HEK293 (cell line): ENCODE data around the gene MEAF6.

Source experiments
- CTCF ChIA-PET: fragments of 350-600 bp; formaldehyde crosslinking; extraction: SDS; loops from one replicate; lab custom pipeline; 2021; ENCODE audit warnings: antibody characterized with exemption; lab: Yijun Ruan, JAX
- POLR2A ChIA-PET: fragments of 300-600 bp; formaldehyde crosslinking; extraction: SDS; loops from one replicate; lab custom pipeline; 2020; ENCODE audit warnings: antibody characterized with exemption, inconsistent platforms; lab: Yijun Ruan, JAX
- H3K27ac ChIP-seq: fragments of 200-500 bp; sonication (Bioruptor generic); 2 replicates; pipeline ENCODE4 v1.5.1; 2014; ENCODE audit warnings: low read depth, low read length, control low read depth, inconsistent platforms; ENCODE audit errors: extremely low read depth
- H3K36me3 ChIP-seq, 2 experiments: fragments of 200-500 bp in 1 of 2; sonication (Bioruptor generic) in 1 of 2; 1 replicate in 1 of 2; 2 replicates in 1 of 2; pipeline ENCODE4 v1.5.1; 2014 to 2017; ENCODE audit warnings: inconsistent platforms in 2 of 2, low read length in 2 of 2; ENCODE audit not compliant: control insufficient read depth in 2 of 2, insufficient read depth in 1 of 2
- H3K4me1 ChIP-seq: fragments of 200-500 bp; sonication (Bioruptor generic); 2 replicates; pipeline ENCODE4 v1.5.1; 2014; ENCODE audit warnings: mild to moderate bottlenecking, low read length, inconsistent platforms; ENCODE audit not compliant: control insufficient read depth, insufficient read depth
- H3K4me3 ChIP-seq: 2 replicates; pipeline ENCODE4 v1.5.1; 2011; ENCODE audit warnings: low read depth, mild to moderate bottlenecking, control low read depth, low read length, moderate library complexity
- H3K9me3 ChIP-seq: fragments of 200-500 bp; sonication (Bioruptor generic); 2 replicates; pipeline ENCODE4 v1.5.1; 2014; ENCODE audit warnings: low read depth, low read length, inconsistent platforms; ENCODE audit not compliant: control insufficient read depth, insufficient read depth
- RBAK ChIP-seq: fragments of 450-650 bp; formaldehyde crosslinking; IDR thresholded peaks from 2 replicates; pipeline ENCODE4 v1.5.1; 2016; ENCODE audit warnings: missing biosample characterization, missing genetic modification characterization
- SCRT1 ChIP-seq: fragments of 450-650 bp; formaldehyde crosslinking; IDR thresholded peaks from 2 replicates; pipeline ENCODE4 v1.5.1; 2016; ENCODE audit warnings: missing biosample characterization, missing genetic modification characterization, borderline replicate concordance
- ZBTB8A ChIP-seq: fragments of 450-650 bp; formaldehyde crosslinking; IDR thresholded peaks from 2 replicates; pipeline ENCODE4 v1.5.1; 2016; ENCODE audit warnings: missing biosample characterization, missing genetic modification characterization
- ZNF16 ChIP-seq: fragments of 450-650 bp; formaldehyde crosslinking; IDR thresholded peaks from 2 replicates; pipeline ENCODE4 v1.5.1; 2016; ENCODE audit warnings: low read depth, missing biosample characterization, missing genetic modification characterization
- ZNF449 ChIP-seq: fragments of 450-650 bp; formaldehyde crosslinking; IDR thresholded peaks from 2 replicates; pipeline ENCODE4 v1.5.1; 2017; ENCODE audit warnings: missing biosample characterization, mild to moderate bottlenecking, missing genetic modification characterization, moderate library complexity
- ZNF521 ChIP-seq: fragments of 450-650 bp; formaldehyde crosslinking; IDR thresholded peaks from 2 replicates; pipeline ENCODE4 v1.5.1; 2017; ENCODE audit warnings: missing biosample characterization, mild to moderate bottlenecking, missing genetic modification characterization
- ZNF544 ChIP-seq: fragments of 450-650 bp; formaldehyde crosslinking; IDR thresholded peaks from 2 replicates; pipeline ENCODE4 v1.5.0; 2017; ENCODE audit warnings: missing biosample characterization, missing genetic modification characterization
- ZNF549 ChIP-seq: fragments of 450-650 bp; IDR thresholded peaks from 2 replicates; pipeline ENCODE4 v1.5.1; 2018; ENCODE audit warnings: missing biosample characterization, missing genetic modification characterization, mild to moderate bottlenecking, inconsistent platforms, moderate library complexity
- ZNF76 ChIP-seq: fragments of 450-650 bp; formaldehyde crosslinking; IDR thresholded peaks from 2 replicates; pipeline ENCODE4; 2016; ENCODE audit warnings: low read depth, missing biosample characterization, missing genetic modification characterization, borderline replicate concordance
- ZNF776 ChIP-seq: fragments of 450-650 bp; formaldehyde crosslinking; IDR thresholded peaks from 2 replicates; pipeline ENCODE4 v1.5.0; 2017; ENCODE audit warnings: missing biosample characterization, missing genetic modification characterization, borderline replicate concordance
- TF ChIP-seq, protein P1 (sequence below): IDR thresholded peaks from 2 replicates; pipeline ENCODE4 v1.6.1; 2011; ENCODE audit warnings: mild to moderate bottlenecking, low read depth, low read length, borderline replicate concordance
- TF ChIP-seq, protein P2 (sequence below): fragments of 450-650 bp; formaldehyde crosslinking; IDR thresholded peaks from 2 replicates; pipeline ENCODE4 v1.5.1; 2016; ENCODE audit warnings: missing biosample characterization, missing genetic modification characterization
- TF ChIP-seq, protein P3 (sequence below): fragments of 450-650 bp; formaldehyde crosslinking; IDR thresholded peaks from 2 replicates; pipeline ENCODE4 v1.5.1; 2016; ENCODE audit warnings: missing biosample characterization, missing genetic modification characterization, low read depth
- TF ChIP-seq, protein P4 (sequence below): fragments of 450-650 bp; formaldehyde crosslinking; IDR thresholded peaks from 2 replicates; pipeline ENCODE4 v1.5.1; 2016; ENCODE audit warnings: missing biosample characterization, missing genetic modification characterization
- TF ChIP-seq, protein P5 (sequence below): fragments of 450-650 bp; formaldehyde crosslinking; IDR thresholded peaks from 2 replicates; pipeline ENCODE4 v1.5.1; 2016; ENCODE audit warnings: missing biosample characterization, missing genetic modification characterization, borderline replicate concordance

The MEAF6 gene

DNA sequence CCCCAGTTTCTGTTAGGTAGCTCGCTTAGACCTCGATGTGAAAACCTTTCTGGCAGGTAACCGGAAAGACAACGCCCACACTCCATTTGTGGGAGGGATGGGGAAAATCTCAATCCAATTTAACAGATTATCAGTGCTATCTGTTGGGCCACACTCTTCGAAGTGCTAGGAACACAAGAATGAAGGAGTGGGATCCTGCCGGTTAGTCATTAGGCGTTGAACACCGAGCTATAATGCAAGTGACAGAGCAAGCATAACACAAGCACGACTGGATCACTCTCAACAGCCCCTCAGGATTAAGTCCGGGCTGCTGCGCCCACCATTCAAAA is 39.0 kb upstream of the MEAF6 start:
- CTCF ChIA-PET = no interaction called here
- H3K36me3 ChIP-seq = peaks cover 15 to 39% of the 10 kb centered on the region in 2 experiments; a peak in 2 of 3 replicates
- no peak overlapping the region; the same call in 1 of the 2 replicates for H3K27ac ChIP-seq
- POLR2A ChIA-PET = interaction anchor here (1.0 to 2.0 kb wide), 6 partner anchors 11 to 137 kb away, joined by 3 to 11 read pairs (median 6); partner anchors contain the start of genes GNL2, MEAF6 and ZC3H12A
- peaks cover 4% of the 10 kb centered on the region; the same call in 1 of the 2 replicates for H3K4me1 ChIP-seq
- peak overlapping the region; percentile 99 for H3K4me3 ChIP-seq
- H3K9me3 ChIP-seq = no peaks in the 10 kb centered on the region
- TF ChIP-seq, protein P1, sequence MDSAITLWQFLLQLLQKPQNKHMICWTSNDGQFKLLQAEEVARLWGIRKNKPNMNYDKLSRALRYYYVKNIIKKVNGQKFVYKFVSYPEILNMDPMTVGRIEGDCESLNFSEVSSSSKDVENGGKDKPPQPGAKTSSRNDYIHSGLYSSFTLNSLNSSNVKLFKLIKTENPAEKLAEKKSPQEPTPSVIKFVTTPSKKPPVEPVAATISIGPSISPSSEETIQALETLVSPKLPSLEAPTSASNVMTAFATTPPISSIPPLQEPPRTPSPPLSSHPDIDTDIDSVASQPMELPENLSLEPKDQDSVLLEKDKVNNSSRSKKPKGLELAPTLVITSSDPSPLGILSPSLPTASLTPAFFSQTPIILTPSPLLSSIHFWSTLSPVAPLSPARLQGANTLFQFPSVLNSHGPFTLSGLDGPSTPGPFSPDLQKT = no peak
- TF ChIP-seq, all 188 proteins: peak for 0

DNA sequence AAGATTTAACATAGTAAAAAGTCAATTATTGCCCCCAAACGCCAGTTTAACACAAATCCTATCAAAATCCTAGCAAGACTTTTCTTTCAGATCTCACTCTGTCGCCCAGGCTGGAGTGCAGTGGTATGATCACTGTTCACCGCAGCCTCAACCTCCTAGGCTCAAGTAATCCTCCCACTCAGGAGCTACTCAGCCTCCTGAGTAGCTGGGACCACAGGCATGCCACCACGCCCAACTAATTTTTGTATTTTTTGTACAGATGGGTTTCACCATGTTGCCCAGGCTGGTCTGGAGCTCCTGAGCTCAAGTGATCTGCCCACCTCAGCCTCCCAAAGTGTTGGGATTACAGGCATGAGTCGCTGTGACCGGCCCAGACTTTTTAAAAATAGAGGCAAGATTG is 34.8 kb upstream of the MEAF6 start:
- ChIA-PET POLR2A (interaction anchor here (0.7 to 1.5 kb wide), 2 partner anchors 34 to 1207 kb away, joined by 4 read pairs; no protein-coding TSS in a partner anchor), CTCF (interaction anchor here (1.0 kb wide), 1 partner anchor 13 kb away, joined by 3 read pairs; no protein-coding TSS in a partner anchor)
- TF ChIP-seq ZNF521 (tag by site-specific recombination) = no peak
- TF ChIP-seq SCRT1 (tag by site-specific recombination) = no peak
- TF ChIP-seq, protein P2, sequence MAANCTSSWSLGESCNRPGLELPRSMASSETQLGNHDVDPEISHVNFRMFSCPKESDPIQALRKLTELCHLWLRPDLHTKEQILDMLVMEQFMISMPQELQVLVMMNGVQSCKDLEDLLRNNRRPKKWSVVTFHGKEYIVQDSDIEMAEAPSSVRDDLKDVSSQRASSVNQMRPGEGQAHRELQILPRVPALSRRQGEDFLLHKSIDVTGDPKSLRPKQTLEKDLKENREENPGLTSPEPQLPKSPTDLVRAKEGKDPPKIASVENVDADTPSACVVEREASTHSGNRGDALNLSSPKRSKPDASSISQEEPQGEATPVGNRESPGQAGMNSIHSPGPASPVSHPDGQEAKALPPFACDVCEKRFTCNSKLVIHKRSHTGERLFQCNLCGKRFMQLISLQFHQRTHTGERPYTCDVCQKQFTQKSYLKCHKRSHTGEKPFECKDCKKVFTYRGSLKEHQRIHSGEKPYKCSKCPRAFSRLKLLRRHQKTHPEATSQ = no peak
- TF ChIP-seq ZBTB8A (tag by site-specific recombination) = no peak
- TF ChIP-seq, protein P3, sequence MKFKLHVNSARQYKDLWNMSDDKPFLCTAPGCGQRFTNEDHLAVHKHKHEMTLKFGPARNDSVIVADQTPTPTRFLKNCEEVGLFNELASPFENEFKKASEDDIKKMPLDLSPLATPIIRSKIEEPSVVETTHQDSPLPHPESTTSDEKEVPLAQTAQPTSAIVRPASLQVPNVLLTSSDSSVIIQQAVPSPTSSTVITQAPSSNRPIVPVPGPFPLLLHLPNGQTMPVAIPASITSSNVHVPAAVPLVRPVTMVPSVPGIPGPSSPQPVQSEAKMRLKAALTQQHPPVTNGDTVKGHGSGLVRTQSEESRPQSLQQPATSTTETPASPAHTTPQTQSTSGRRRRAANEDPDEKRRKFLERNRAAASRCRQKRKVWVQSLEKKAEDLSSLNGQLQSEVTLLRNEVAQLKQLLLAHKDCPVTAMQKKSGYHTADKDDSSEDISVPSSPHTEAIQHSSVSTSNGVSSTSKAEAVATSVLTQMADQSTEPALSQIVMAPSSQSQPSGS (tag by site-specific recombination) = no peak
- no peak for TF ChIP-seq ZNF76
- no peak for TF ChIP-seq RBAK (tag by site-specific recombination)
- TF ChIP-seq ZNF549 (tag by site-specific recombination) = no peak
- TF ChIP-seq, protein P4, sequence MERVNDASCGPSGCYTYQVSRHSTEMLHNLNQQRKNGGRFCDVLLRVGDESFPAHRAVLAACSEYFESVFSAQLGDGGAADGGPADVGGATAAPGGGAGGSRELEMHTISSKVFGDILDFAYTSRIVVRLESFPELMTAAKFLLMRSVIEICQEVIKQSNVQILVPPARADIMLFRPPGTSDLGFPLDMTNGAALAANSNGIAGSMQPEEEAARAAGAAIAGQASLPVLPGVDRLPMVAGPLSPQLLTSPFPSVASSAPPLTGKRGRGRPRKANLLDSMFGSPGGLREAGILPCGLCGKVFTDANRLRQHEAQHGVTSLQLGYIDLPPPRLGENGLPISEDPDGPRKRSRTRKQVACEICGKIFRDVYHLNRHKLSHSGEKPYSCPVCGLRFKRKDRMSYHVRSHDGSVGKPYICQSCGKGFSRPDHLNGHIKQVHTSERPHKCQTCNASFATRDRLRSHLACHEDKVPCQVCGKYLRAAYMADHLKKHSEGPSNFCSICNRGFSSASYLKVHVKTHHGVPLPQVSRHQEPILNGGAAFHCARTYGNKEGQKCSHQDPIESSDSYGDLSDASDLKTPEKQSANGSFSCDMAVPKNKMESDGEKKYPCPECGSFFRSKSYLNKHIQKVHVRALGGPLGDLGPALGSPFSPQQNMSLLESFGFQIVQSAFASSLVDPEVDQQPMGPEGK = no peak
- TF ChIP-seq ZNF16 (tag by site-specific recombination) = no peak
- TF ChIP-seq ZNF449 = no peak
- TF ChIP-seq ZNF544 (tag by site-specific recombination) = no peak
- TF ChIP-seq, protein P5, sequence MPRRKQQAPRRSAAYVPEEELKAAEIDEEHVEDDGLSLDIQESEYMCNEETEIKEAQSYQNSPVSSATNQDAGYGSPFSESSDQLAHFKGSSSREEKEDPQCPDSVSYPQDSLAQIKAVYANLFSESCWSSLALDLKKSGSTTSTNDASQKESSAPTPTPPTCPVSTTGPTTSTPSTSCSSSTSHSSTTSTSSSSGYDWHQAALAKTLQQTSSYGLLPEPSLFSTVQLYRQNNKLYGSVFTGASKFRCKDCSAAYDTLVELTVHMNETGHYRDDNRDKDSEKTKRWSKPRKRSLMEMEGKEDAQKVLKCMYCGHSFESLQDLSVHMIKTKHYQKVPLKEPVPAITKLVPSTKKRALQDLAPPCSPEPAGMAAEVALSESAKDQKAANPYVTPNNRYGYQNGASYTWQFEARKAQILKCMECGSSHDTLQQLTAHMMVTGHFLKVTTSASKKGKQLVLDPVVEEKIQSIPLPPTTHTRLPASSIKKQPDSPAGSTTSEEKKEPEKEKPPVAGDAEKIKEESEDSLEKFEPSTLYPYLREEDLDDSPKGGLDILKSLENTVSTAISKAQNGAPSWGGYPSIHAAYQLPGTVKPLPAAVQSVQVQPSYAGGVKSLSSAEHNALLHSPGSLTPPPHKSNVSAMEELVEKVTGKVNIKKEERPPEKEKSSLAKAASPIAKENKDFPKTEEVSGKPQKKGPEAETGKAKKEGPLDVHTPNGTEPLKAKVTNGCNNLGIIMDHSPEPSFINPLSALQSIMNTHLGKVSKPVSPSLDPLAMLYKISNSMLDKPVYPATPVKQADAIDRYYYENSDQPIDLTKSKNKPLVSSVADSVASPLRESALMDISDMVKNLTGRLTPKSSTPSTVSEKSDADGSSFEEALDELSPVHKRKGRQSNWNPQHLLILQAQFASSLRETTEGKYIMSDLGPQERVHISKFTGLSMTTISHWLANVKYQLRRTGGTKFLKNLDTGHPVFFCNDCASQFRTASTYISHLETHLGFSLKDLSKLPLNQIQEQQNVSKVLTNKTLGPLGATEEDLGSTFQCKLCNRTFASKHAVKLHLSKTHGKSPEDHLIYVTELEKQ (tag by site-specific recombination) = no peak
- no peak for TF ChIP-seq ZNF776 (tag by site-specific recombination)
- Histone ChIP-seq H3K4me1 (peaks cover 4% of the 10 kb centered on the region; the same call in 1 of the 2 replicates), H3K4me3 (no peak overlapping the region), H3K9me3 (no peaks in the 10 kb centered on the region), H3K36me3 (peaks cover 38 to 76% of the 10 kb centered on the region in 2 experiments), H3K27ac (no peak overlapping the region)
